Measurements from ENCODE around the gene ABRAXAS1.

GRCh38 chr4:83486457-83487129 is 1.7 kb upstream of the ABRAXAS1 start:
- TF ChIP-seq REST (IDR thresholded peaks at IDR 0.05; ENCODE audit: insufficient replicate concordance, low read depth) (no peak), CTCF (IDR thresholded peaks at IDR 0.05; ENCODE audit: insufficient read depth, low read length) (no peak), GABPA (IDR thresholded peaks at IDR 0.05; ENCODE audit: low read depth) (no peak), SPI1 (IDR thresholded peaks at IDR 0.05; ENCODE audit: borderline replicate concordance, low read depth) (no peak)
